Fibroblast of mammary gland (primary cell): ENCODE measurements around the gene TYSND1.
"Not testable (repeated sequence)": the region's sequence is repeated elsewhere in the genome, so short reads cannot be mapped to it uniquely, and the experiment has no call there.

Source experiments
- DNase-seq: peaks from one replicate; pipeline ENCODE4 v3.0.0-alpha.2; 2010; ENCODE audit warnings: low read depth
- H3K4me3 ChIP-seq: 2 replicates; pipeline ENCODE4 v1.5.1; 2011; ENCODE audit warnings: low read depth, mild to moderate bottlenecking, low read length, moderate library complexity; ENCODE audit not compliant: control insufficient read depth
- TF ChIP-seq, protein P1 (sequence below): conservative IDR thresholded peaks from 2 replicates; pipeline ENCODE4 v1.5.1; 2011; ENCODE audit warnings: low read depth, low read length, inconsistent platforms; ENCODE audit not compliant: control insufficient read depth, insufficient read depth

Gene TYSND1

DNA sequence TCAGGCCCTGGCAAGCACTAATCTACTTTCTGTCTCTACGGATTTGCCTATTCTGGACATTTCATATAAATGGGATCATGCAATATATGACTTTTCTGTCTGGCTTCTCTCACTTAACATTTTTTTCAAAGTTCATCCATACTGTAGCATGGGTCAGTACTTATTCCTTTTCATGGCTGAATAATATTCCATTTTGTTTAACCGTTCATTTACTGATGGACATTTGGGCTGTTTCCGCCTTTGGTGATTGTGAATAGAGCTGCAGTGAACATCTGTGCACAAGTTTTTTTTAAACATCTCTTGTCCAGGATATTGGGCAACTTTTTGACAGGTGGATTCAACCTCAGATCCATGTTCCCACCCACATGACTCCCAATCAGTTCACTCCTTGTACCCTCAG lies 44.8 kb downstream of the TYSND1 start:
- no peak for DNase-seq
- TF ChIP-seq, protein P1, sequence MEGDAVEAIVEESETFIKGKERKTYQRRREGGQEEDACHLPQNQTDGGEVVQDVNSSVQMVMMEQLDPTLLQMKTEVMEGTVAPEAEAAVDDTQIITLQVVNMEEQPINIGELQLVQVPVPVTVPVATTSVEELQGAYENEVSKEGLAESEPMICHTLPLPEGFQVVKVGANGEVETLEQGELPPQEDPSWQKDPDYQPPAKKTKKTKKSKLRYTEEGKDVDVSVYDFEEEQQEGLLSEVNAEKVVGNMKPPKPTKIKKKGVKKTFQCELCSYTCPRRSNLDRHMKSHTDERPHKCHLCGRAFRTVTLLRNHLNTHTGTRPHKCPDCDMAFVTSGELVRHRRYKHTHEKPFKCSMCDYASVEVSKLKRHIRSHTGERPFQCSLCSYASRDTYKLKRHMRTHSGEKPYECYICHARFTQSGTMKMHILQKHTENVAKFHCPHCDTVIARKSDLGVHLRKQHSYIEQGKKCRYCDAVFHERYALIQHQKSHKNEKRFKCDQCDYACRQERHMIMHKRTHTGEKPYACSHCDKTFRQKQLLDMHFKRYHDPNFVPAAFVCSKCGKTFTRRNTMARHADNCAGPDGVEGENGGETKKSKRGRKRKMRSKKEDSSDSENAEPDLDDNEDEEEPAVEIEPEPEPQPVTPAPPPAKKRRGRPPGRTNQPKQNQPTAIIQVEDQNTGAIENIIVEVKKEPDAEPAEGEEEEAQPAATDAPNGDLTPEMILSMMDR: no peak
- no peak overlapping the region for H3K4me3 ChIP-seq

DNA sequence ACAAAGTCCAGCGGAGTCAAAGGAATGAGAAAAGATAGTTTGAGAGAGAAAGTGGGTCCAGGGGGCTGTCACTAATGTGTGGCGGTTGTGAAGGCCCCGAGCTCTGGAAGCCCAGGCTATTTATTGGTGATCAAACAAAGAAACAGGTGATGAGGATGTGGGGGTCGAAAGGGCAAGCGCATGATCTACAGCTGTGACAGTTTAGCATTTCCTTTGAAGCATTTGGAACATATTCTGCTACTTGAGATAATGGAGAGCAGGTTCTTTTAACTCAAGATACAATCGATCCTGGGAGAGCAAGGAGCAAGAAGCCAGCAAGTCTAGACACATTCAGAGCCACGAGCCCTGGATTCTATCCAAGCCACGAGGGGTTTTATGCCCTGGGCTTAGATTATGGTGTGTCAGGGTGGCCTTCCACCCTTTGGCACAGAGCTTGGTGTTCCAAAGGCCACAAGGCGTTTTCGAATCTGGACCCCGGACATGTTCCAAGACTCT lies 45.4 kb downstream of the TYSND1 start:
- DNase-seq, H3K4me3 ChIP-seq: not testable (repeated sequence)

DNA sequence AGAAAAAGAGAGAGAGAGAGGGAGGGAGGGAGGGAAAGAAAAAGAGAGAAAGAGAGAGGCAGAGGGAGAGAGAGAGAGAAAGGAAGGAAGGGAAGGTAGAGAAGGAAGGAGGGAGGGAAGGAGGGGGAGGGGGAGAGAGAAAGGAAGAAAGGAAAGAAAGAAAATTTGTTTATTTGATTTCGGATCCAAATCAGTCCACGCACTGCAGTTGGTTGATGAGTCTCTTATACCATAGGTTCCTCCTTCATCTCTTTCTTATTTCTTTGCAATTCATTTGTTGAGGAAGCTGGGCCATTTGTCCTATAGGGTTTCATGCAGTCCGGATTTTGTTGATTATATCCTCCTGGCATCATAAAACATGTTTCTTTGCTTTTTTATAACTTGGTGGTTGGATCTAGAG lies 48.2 kb downstream of the TYSND1 start:
- DNase-seq: no peak
- TF ChIP-seq, protein P1: no peak
- no peak overlapping the region for H3K4me3 ChIP-seq

DNA sequence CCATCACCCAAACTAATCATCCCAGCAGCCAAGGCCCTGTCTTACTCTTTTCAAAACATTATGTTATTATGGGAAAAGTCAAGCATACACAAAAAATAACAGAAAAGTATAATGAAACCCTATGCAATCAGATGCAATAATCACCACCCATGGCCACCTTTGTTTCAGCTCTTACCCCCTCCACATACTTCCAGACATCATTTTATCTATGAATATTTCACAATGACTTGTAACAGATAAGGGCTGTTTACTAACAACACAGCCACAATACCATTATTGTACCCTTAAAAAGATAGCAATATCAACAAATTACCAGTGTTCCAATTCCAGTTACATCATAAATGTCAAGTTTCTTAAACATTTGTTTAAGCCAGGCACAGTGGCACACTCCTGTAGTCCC lies 49.0 kb downstream of the TYSND1 start:
- no peak for DNase-seq
- no peak overlapping the region for H3K4me3 ChIP-seq
- TF ChIP-seq, protein P1: no peak

DNA sequence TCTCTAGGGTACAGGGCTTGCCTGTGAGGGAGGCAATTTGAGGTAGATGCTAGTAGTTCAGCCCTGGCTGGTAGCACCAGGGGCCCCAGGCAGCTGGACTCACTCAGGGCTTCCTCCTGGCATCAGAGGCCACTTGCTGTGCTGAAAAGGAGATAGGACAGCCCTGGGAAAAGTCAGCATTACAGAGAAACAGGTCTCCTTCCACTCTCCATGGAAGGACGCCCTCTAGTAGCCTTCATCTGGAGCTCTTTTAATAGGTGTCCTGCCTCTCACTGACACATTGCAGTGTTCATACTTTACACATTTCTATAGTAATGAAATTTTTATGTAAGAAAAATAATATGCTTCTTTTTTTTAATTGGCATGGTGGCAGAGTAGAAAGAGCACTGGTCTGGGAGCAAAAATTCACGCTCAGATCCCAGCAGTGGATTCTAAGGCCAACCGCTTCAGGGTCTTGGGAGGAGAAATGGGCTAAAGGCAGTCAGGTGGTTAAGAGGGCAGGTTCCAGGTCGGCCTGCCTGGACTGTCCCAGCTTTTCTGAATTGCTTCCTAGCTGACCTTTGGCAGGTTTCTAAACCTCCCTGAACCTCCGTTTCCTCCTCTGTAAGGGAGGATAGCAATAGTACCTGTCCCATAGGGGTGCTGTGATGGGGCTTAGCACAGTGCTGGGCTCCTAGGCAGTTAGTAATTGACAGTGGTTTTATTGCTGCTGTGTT lies 49.6 kb downstream of the TYSND1 start:
- no peak for DNase-seq
- TF ChIP-seq, protein P1: no peak
- no peak overlapping the region for H3K4me3 ChIP-seq

DNA sequence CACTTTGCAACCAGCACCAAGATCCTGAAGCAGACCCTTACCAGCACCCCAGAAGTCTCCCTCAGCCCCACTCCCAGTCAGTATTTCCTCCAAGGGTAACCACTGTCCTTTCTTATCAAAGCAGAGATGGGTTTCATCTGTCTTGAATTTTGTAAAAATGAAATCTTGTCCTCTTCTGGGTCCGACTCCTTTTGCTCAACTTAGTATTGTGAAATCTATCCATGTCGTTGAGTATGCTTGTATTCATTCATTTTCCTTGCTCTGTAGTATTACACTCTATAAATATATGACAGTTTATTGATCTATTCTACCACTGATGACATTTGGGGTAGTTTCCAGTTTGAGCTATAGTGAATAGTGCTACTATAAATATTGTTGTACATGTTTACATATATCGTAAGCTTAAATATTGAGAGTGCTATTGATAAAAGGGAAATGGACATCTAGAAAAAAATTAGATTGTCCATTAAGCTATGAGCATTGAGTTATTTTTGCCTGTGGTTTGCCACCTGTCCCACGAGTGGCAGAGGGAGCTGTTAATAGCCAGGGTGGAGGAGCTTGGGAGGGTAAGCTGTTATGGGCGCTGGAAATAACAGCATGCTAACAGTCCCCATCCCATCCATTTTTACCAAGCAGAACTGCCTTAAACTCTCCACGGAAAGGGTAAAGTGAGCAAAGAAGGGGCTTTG lies 50.3 kb downstream of the TYSND1 start:
- TF ChIP-seq, protein P1: no peak
- DNase-seq: no peak
- no peak overlapping the region for H3K4me3 ChIP-seq

DNA sequence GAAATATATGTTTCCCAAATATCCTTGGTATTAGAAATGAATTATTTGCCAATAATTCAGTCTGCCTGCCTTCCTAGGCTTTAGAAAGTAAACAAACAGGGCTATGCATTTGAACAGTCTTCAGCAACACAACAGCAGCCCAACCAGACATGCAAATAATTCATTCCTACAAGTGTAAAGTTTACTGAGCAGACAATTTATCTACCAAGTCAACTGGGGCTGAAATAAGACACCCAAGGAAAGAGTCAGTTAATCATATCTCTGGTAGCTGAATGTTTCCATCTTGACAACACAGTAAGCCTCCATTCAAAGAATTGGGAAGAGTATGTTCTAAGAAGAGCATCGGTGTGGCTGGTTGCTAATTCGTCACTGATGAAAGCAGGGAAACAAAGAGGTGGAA lies 52.2 kb downstream of the TYSND1 start:
- TF ChIP-seq, protein P1: no peak
- H3K4me3 ChIP-seq: no peak overlapping the region

More for the DNA sequence above, 52.2 kb downstream of the TYSND1 start:
- no peak for DNase-seq
